SK-N-SH (cell line): ENCODE data around the gene CEP120.

Source experiments
- CHD2 ChIP-seq: fragments of 150-350 bp; IDR thresholded peaks from 2 replicates; pipeline ENCODE4 v1.6.1; 2018; ENCODE audit warnings: low read length; ENCODE audit not compliant: partially characterized antibody
- CTCF ChIP-seq: fragments of 200-600 bp; sonication (generic); IDR thresholded peaks from 2 replicates; pipeline ENCODE4 v1.6.1; 2017; ENCODE audit warnings: antibody characterized with exemption, mild to moderate bottlenecking, moderate library complexity
- EP300 ChIP-seq, 2 experiments: IDR thresholded peaks; 2 replicates each; pipeline versions ENCODE4 v1.4.0 to v1.6.1; 2012; ENCODE audit warnings: borderline replicate concordance in 1 of 2, low read depth in 1 of 2, low read length in 1 of 2
- FOXJ3 ChIP-seq: sonication (generic); formaldehyde crosslinking; IDR thresholded peaks from 2 replicates; pipeline ENCODE4 v1.5.1; 2020; ENCODE audit warnings: mild to moderate bottlenecking, missing genetic modification reagents
- GABPA ChIP-seq: IDR thresholded peaks from 2 replicates; pipeline ENCODE4 v1.4.0; 2012; ENCODE audit warnings: low read depth, mild to moderate bottlenecking
- RCOR1 ChIP-seq: fragments of 150-350 bp; IDR thresholded peaks from 2 replicates; pipeline ENCODE4 v1.6.1; 2017; ENCODE audit warnings: antibody characterized with exemption, low read length
- TAF1 ChIP-seq: IDR thresholded peaks from 2 replicates; pipeline ENCODE4 v1.6.1; 2012; ENCODE audit warnings: low read depth, mild to moderate bottlenecking, low read length, moderate library complexity, borderline replicate concordance
- TCF12 ChIP-seq: IDR thresholded peaks from 2 replicates; pipeline ENCODE4 v1.4.0; 2012
- USF2 ChIP-seq: fragments of 150-350 bp; IDR thresholded peaks from 2 replicates; pipeline ENCODE4 v1.6.1; 2017; ENCODE audit warnings: antibody characterized with exemption, low read length, low read depth, borderline replicate concordance

GRCh38 chr5:123397538-123397937, 25.7 kb downstream of the CEP120 start:
- TF ChIP-seq CTCF (no peak), FOXJ3 (CRISPR knock-in tag) (no peak), TCF12 (no peak), USF2 (no peak), EP300 (IDR thresholded peaks at IDR 0.05; ENCODE audit: borderline replicate concordance in 1 of 2, low read depth in 1 of 2, low read length in 1 of 2) (no peak), GABPA (no peak), TAF1 (no peak), CHD2 (no peak), RCOR1 (no peak)
